DMS114 treated with DMSO at 0.1 percent for 48 hours (cell line): ENCODE measurements around the gene WWOX.

ENCODE experiments used
- DNase-seq: peaks from one replicate; lab custom pipeline; 2025; ENCODE audit not compliant: unreplicated experiment; lab: John Stamatoyannopoulos, UW

Gene WWOX

GRCh38 chr16:78140818-78141466 is 41.5 kb downstream of the WWOX start:
- no peak for DNase-seq

- DNase-seq = no peak
Measured at GRCh38 chr16:78142788-78143187, 43.3 kb downstream of the WWOX start.

- DNase-seq = no peak
Measured at GRCh38 chr16:78146807-78147206, 47.4 kb downstream of the WWOX start.

- DNase-seq = no peak
Measured at GRCh38 chr16:78147911-78148401, 48.5 kb downstream of the WWOX start.

GRCh38 chr16:78150233-78150632 is 50.8 kb downstream of the WWOX start:
- DNase-seq = no peak

- no peak for DNase-seq
Measured at GRCh38 chr16:78154729-78155461, 55.4 kb downstream of the WWOX start.

GRCh38 chr16:78155791-78156345 is 56.4 kb downstream of the WWOX start:
- no peak for DNase-seq

GRCh38 chr16:78161023-78161729 is 61.7 kb downstream of the WWOX start:
- DNase-seq = no peak

- no peak for DNase-seq
Measured at GRCh38 chr16:78163772-78164670, 64.6 kb downstream of the WWOX start.

- DNase-seq = no peak
Measured at GRCh38 chr16:78170494-78170933, 71.1 kb downstream of the WWOX start.

GRCh38 chr16:78175287-78175686 is 75.8 kb downstream of the WWOX start:
- no peak for DNase-seq

- DNase-seq = no peak
Measured at GRCh38 chr16:78176435-78176834, 77.0 kb downstream of the WWOX start.

- DNase-seq = no peak
Measured at GRCh38 chr16:78177218-78177617, 77.8 kb downstream of the WWOX start.

- DNase-seq = no peak
Measured at GRCh38 chr16:78177987-78178386, 78.5 kb downstream of the WWOX start.

- DNase-seq = no peak
Measured at GRCh38 chr16:78179666-78180065, 80.2 kb downstream of the WWOX start.

GRCh38 chr16:78180349-78180748 is 80.9 kb downstream of the WWOX start:
- DNase-seq = no peak

- DNase-seq = no peak
Measured at GRCh38 chr16:78183437-78184237, 84.2 kb downstream of the WWOX start.

- DNase-seq = no peak
Measured at GRCh38 chr16:78184238-78185183, 85.1 kb downstream of the WWOX start.

GRCh38 chr16:78189121-78189520 is 89.7 kb downstream of the WWOX start:
- DNase-seq = no peak
